Measurements from ENCODE around the gene NAT14. TPM values are rescaled to one million over a fixed set of nuclear protein-coding genes. Genes with fewer than 3 reads are reported as not detected.

The NAT14 gene
- total RNA-seq, 4 donors from 2014 or later = 0.40 to 2.5 (median 1.1) TPM

DNA sequence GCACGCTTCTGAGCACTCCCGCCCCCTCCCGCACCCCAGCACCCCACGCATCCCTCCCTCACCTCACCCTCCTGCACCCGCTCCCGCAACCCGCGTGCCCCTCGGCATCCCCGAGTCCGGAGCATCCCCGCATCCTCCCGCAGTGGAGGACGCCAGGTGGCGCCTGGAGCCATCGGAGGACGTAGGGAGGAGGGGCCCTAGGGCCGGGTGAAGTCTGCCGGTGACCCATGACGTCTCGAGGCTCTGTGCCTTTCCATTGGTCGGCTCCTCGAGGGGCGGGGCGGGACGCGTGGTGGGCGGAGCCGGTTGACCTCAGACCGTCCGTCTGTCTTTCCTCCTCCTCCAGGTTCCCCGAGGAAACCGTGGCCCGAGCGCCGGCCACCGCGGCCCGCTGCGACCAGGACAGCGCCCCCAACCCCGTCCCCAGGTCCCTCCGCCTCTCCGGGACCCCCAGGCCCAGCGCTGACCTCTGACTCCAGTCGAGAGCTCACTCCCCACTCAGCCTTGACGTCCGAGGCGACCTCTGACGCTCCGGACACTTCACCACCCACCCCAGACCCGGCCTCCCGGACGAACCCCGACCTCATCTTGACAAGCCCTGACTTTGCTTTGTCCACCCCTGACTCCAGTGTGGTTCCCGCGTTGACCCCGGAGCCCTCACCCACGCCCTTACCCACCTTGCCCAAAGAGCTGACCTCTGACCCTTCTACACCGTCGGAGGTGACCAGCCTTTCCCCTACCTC is 32.1 kb downstream of the NAT14 start:
- in situ Hi-C loops (cut with MboI; ENCODE audit: low sequenced_read_pairs in 4 of 4) = loop anchor here (5.0 to 10.0 kb wide), 4 partner anchors 68 to 372 kb away; partner anchors contain the start of genes TNNT1 (in 1 of the 4) and ZNF579 (in 1 of the 4)
- H3K4me3 ChIP-seq = peak overlapping the region; percentile 58 to 74 (median 63)
- peaks cover 19 to 22% of the 10 kb centered on the region in 2 donors for H3K4me1 ChIP-seq
- peak; percentile 72 to 80 for TF ChIP-seq POLR2A (IDR thresholded peaks at IDR 0.05)
- TF ChIP-seq, protein P1, sequence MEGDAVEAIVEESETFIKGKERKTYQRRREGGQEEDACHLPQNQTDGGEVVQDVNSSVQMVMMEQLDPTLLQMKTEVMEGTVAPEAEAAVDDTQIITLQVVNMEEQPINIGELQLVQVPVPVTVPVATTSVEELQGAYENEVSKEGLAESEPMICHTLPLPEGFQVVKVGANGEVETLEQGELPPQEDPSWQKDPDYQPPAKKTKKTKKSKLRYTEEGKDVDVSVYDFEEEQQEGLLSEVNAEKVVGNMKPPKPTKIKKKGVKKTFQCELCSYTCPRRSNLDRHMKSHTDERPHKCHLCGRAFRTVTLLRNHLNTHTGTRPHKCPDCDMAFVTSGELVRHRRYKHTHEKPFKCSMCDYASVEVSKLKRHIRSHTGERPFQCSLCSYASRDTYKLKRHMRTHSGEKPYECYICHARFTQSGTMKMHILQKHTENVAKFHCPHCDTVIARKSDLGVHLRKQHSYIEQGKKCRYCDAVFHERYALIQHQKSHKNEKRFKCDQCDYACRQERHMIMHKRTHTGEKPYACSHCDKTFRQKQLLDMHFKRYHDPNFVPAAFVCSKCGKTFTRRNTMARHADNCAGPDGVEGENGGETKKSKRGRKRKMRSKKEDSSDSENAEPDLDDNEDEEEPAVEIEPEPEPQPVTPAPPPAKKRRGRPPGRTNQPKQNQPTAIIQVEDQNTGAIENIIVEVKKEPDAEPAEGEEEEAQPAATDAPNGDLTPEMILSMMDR (IDR thresholded peaks at IDR 0.05 in 4 of 5, conservative IDR thresholded peaks at IDR 0.05 in 1 of 5) = peak; percentile 87 to 96 (median 94)
- H3K27ac ChIP-seq = peak overlapping the region; percentile 94 to 99 (median 96)
- ATAC-seq = peak; percentile 71 to 88
- H3K36me3 ChIP-seq = no peaks in the 10 kb centered on the region
- no peaks in the 10 kb centered on the region for H3K27me3 ChIP-seq
- intact Hi-C loops (cut with DNase I; ENCODE audit: low total_unique reads) = loop anchor here (1.0 to 2.0 kb wide), 3 partner anchors 82 to 115 kb away; partner anchors contain the start of genes FIZ1 and ZNF865
- no peaks in the 10 kb centered on the region for H3K9me3 ChIP-seq
- DNase-seq = peak; percentile 91 to 96

DNA sequence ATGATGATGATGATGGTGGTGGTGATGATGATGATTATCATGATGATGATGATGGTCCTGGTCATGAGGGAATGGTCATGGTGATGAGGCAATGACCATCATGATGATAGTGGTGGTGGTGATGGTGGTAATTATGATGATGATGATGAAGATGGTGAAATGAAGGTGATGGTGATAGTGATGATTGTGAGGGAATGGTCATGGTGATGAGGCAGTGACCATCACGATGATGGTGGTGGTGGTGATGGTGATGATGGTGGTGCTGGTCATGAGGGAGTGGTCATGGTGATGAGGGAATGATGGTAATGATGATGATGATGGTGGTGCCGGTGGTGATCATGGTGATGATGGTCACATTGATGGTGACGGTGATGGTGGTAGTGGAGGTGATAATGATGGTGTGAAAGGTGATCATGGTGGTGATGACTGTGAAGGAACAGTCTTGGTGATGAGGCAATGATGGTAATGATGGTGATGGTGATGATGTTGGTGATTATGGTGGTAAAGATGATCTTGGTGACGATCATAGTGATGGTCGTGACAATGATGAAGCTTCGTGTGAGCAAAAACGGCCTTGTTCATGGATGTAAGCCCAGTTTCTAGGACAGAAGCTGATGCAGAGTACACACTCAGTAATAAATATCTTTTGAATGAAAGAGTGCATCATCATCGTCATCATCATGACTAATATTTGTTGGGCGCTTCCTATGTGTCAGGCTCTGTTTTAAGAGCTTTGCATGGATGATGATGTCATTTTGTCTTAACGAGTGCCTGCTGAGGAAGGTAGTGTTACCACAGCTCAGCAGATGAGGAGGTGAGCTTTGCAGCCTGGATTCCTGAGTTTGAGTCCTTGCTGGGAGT is 34.7 kb downstream of the NAT14 start:
- TF ChIP-seq, protein P1 (IDR thresholded peaks at IDR 0.05 in 4 of 5, conservative IDR thresholded peaks at IDR 0.05 in 1 of 5) = no peak
- no peak for TF ChIP-seq POLR2A (IDR thresholded peaks at IDR 0.05)
- peak; percentile 71 to 78 for ATAC-seq

DNA sequence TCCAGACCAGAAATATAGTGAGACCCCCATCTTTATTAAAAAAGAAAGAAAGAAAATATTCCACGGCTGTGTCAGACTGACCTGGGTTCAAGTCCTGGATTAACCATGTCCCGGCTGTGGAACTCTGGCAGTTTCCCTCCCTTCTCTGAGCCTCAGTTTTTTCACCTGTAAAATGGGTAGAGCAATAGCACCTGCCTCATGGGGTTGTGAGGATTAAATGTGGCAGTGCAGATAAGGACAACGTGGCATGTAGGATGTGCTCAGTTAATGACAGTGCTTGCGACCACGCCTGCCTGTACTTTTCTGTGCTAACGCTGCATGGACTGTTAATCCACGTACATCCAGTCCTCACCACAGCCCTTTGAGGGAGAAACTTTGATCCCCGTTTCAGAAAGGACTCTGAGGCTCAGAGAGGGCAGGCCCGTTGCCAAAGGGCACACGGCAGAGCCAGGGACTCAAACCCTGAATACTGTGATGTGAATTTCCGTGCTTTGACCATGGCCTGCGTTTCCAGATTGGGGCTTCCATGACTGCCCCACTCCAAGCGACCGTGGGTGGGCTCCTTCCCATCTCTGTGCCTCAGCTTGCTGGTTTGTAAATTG is 35.8 kb downstream of the NAT14 start:
- peaks cover 30 to 35% of the 10 kb centered on the region in 2 donors for H3K4me1 ChIP-seq
- intact Hi-C loops (cut with DNase I; ENCODE audit: low total_unique reads) = no loop called here
- H3K9me3 ChIP-seq = no peaks in the 10 kb centered on the region
- TF ChIP-seq POLR2A (IDR thresholded peaks at IDR 0.05) = no peak
- TF ChIP-seq, protein P1 (IDR thresholded peaks at IDR 0.05 in 4 of 5, conservative IDR thresholded peaks at IDR 0.05 in 1 of 5) = no peak
- ATAC-seq (peak in 1 of 2 donors; percentile 2), DNase-seq (no peak)
- no peak overlapping the region for H3K4me3 ChIP-seq
- in situ Hi-C loops (cut with MboI; ENCODE audit: low sequenced_read_pairs in 4 of 4) = no loop called here
- peak overlapping the region; percentile 75 to 90 (median 86) for H3K27ac ChIP-seq
- H3K36me3 ChIP-seq = no peaks in the 10 kb centered on the region
- no peaks in the 10 kb centered on the region for H3K27me3 ChIP-seq

More for the DNA sequence above, 34.7 kb downstream of the NAT14 start:
- peak; percentile 65 to 72 for DNase-seq
- H3K36me3 ChIP-seq = no peaks in the 10 kb centered on the region
- in situ Hi-C loops (cut with MboI; ENCODE audit: low sequenced_read_pairs in 4 of 4) (loop anchor here (5.0 to 10.0 kb wide), 4 partner anchors 65 to 375 kb away; partner anchors contain the start of genes TNNT1 (in 1 of the 4) and ZNF579 (in 1 of the 4)), intact Hi-C loops (cut with DNase I; ENCODE audit: low total_unique reads) (no loop called here)
- peak overlapping the region; percentile 75 to 90 (median 86) for H3K27ac ChIP-seq
- H3K27me3 ChIP-seq = no peaks in the 10 kb centered on the region
- no peak overlapping the region for H3K4me3 ChIP-seq
- H3K4me1 ChIP-seq = peaks cover 26 to 32% of the 10 kb centered on the region in 2 donors
- no peaks in the 10 kb centered on the region for H3K9me3 ChIP-seq

DNA sequence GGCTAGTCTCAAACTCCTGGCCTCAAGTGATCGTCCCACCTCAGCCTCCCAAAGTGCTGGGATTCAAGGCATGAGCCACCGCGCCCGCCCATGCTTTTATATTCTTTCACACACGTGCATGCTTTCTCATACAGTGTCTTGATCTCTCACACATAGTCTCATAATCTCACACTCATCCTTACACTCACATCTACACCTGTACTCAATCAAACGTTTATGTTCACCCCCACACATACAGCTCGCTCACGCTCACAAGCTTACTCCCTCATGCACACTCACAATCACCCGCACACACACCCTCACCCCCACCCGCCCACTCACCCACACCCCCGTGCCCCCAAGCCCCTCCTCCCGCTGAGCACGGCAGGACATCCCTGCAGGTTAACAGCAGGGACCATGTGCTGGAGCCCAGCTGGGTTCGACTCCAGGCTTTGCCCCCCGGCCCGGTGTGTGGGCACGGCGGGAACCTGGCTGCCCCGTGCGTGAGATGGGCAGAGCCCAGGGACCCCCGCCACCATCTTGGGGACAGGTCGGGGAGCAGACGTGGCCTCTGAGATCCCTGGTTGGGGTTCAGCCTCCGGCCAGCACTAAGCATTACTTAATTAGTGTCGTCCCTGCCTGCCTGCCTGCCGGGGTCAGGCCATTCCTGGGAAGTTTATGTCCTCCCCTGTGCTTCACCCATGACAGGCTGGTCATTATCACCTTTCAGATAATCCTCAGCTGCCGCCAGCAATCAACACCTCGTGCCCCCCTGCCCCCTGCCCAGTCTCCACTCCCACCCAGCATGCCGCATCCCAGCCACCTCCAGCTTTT is 40.5 kb downstream of the NAT14 start:
- in situ Hi-C loops (cut with MboI; ENCODE audit: low sequenced_read_pairs in 4 of 4) (no loop called here), intact Hi-C loops (cut with DNase I; ENCODE audit: low total_unique reads) (no loop called here)
- TF ChIP-seq, protein P1 (IDR thresholded peaks at IDR 0.05 in 4 of 5, conservative IDR thresholded peaks at IDR 0.05 in 1 of 5) = no peak
- no peak for TF ChIP-seq POLR2A (IDR thresholded peaks at IDR 0.05)
- Histone ChIP-seq H3K27ac (peak overlapping the region; percentile 69 to 80 (median 76)), H3K36me3 (no peaks in the 10 kb centered on the region), H3K27me3 (no peaks in the 10 kb centered on the region), H3K9me3 (no peaks in the 10 kb centered on the region), H3K4me1 (peaks cover 32 to 37% of the 10 kb centered on the region in 2 donors), H3K4me3 (peak overlapping the region in 2 of 4 donors; percentile 4 to 22)
- no peak for DNase-seq
- ATAC-seq = peak in 1 of 2 donors; percentile 34
